Hepatocyte (in vitro differentiated cells): ENCODE results near the gene ULK4. TPM values are rescaled to one million over a fixed set of nuclear protein-coding genes. Genes with fewer than 3 reads are reported as not detected.

ENCODE experiments used
- DNase-seq: peaks from one replicate; pipeline ENCODE4 v3.0.0-alpha.2; 2016; ENCODE audit warnings: low spot score
- H2AFZ ChIP-seq: fragments of 200-600 bp; sonication (generic); 2 replicates; pipeline ENCODE4 v1.6.0; 2016; ENCODE audit warnings: antibody characterized with exemption, mild to moderate bottlenecking
- H3K27ac ChIP-seq: fragments of 200-600 bp; sonication (generic); 2 replicates; pipeline ENCODE4 v1.5.1; 2016; ENCODE audit warnings: mild to moderate bottlenecking
- H3K27me3 ChIP-seq: fragments of 200-600 bp; sonication (generic); 2 replicates; pipeline ENCODE4 v1.6.1; 2016
- H3K36me3 ChIP-seq: fragments of 200-600 bp; sonication (generic); replicated peaks from 2 replicates; pipeline ENCODE4 v1.5.1; 2016; ENCODE audit warnings: low read depth; ENCODE audit not compliant: insufficient read depth
- H3K4me1 ChIP-seq: fragments of 200-600 bp; sonication (generic); 2 replicates; pipeline ENCODE4 v1.5.1; 2016; ENCODE audit warnings: mild to moderate bottlenecking, moderate library complexity; ENCODE audit not compliant: insufficient read depth
- H3K4me2 ChIP-seq: fragments of 200-600 bp; sonication (generic); 2 replicates; pipeline ENCODE4 v1.6.0; 2016
- H3K4me3 ChIP-seq: fragments of 200-600 bp; sonication (generic); 2 replicates; pipeline ENCODE4 v1.5.1; 2016; ENCODE audit warnings: mild to moderate bottlenecking
- H3K79me2 ChIP-seq: fragments of 200-600 bp; sonication (generic); 2 replicates; pipeline ENCODE4 v1.6.0; 2017; ENCODE audit warnings: mild to moderate bottlenecking
- H3K9me2 ChIP-seq: fragments of 200-600 bp; sonication (generic); replicated peaks from 2 replicates; pipeline ENCODE4 v1.6.0; 2017; ENCODE audit warnings: mild to moderate bottlenecking; ENCODE audit not compliant: insufficient read depth
- H3K9me3 ChIP-seq: fragments of 200-600 bp; sonication (generic); 2 replicates; pipeline ENCODE4 v1.5.1; 2016; ENCODE audit warnings: low read depth, mild to moderate bottlenecking
- H4K20me1 ChIP-seq: fragments of 200-600 bp; sonication (generic); 2 replicates; pipeline ENCODE4 v1.6.0; 2016; ENCODE audit warnings: mild to moderate bottlenecking; ENCODE audit not compliant: insufficient read depth, poor library complexity, severe bottlenecking
- CTCF ChIP-seq: fragments of 200-600 bp; sonication (generic); IDR thresholded peaks from 2 replicates; pipeline ENCODE4 v1.5.1; 2016; ENCODE audit warnings: antibody characterized with exemption, mild to moderate bottlenecking; ENCODE audit not compliant: poor library complexity
- EZH2 ChIP-seq: fragments of 200-600 bp; sonication (generic); IDR thresholded peaks from 2 replicates; pipeline ENCODE4 v1.6.1; 2016; ENCODE audit warnings: antibody characterized with exemption, mild to moderate bottlenecking, borderline replicate concordance
- EZH2phosphoT487 ChIP-seq: fragments of 200-600 bp; sonication (generic); IDR thresholded peaks from one replicate; pipeline ENCODE4 v1.6.1; 2018; ENCODE audit warnings: antibody characterized with exemption, mild to moderate bottlenecking, low read depth, moderate library complexity; ENCODE audit not compliant: unreplicated experiment, severe bottlenecking
- WGBS: methylation state at CpG from one replicate; pipeline ENCODE4 v1.1.6; 2016; ENCODE audit warnings: low lambda C conversion rate; ENCODE audit errors: missing lambda C conversion rate; 5-methylcytosine and 5-hydroxymethylcytosine counted together
- polyA plus RNA-seq: library from polyadenylated mRNA; unstranded; fragments of >200 nt; fragmentation: Nextera tagmentation; extraction: Ambion mirVana; gene quantifications from 2 replicates; pipeline ENCODE4 v1.2.1, GENCODE V29; 2016
- total RNA-seq: library from RNA; depleted of rRNA; stranded (reverse); fragments of >200 nt; gene quantifications from 2 replicates; pipeline ENCODE4 v1.2.3, GENCODE V29; 2014

The ULK4 gene
- total and polyA plus RNA-seq, 2 experiments from 2014 or later, result 3.8 to 9.1 TPM

GRCh38 chr3:41526995-41527573 is 434.8 kb downstream of the ULK4 start:
- Histone ChIP-seq H3K4me1 (no peaks in the 10 kb centered on the region), H3K9me3 (no peaks in the 10 kb centered on the region), H3K9me2 (no peaks in the 10 kb centered on the region), H3K4me2 (no peak overlapping the region), H3K4me3 (no peak overlapping the region), H3K27ac (no peak overlapping the region), H3K36me3 (no peaks in the 10 kb centered on the region), H3K79me2 (no peaks in the 10 kb centered on the region), H4K20me1 (no peaks in the 10 kb centered on the region), H3K27me3 (no peaks in the 10 kb centered on the region), H2AFZ (no peak overlapping the region)
- TF ChIP-seq EZH2phosphoT487 (no peak), CTCF (no peak), EZH2 (no peak)
- WGBS, result 91% methylated on average over 5 of the region's 5 CpGs
- no peak for DNase-seq

- Histone ChIP-seq H3K4me3 (no peak overlapping the region), H3K9me3 (no peaks in the 10 kb centered on the region), H3K27ac (no peak overlapping the region), H4K20me1 (no peaks in the 10 kb centered on the region), H3K4me2 (no peak overlapping the region), H3K9me2 (no peaks in the 10 kb centered on the region), H2AFZ (no peak overlapping the region), H3K79me2 (no peaks in the 10 kb centered on the region), H3K4me1 (no peaks in the 10 kb centered on the region), H3K27me3 (no peaks in the 10 kb centered on the region), H3K36me3 (no peaks in the 10 kb centered on the region)
- DNase-seq, result no peak
- TF ChIP-seq EZH2phosphoT487 (no peak), EZH2 (no peak), CTCF (no peak)
- 89% methylated on average over 6 of the region's 6 CpGs for WGBS
Measured at GRCh38 chr3:41525303-41526064, 436.4 kb downstream of the ULK4 start.

GRCh38 chr3:41523897-41524296 is 438.0 kb downstream of the ULK4 start:
- Histone ChIP-seq H3K4me3 (no peak overlapping the region), H3K9me2 (no peaks in the 10 kb centered on the region), H3K79me2 (no peaks in the 10 kb centered on the region), H3K36me3 (no peaks in the 10 kb centered on the region), H4K20me1 (no peaks in the 10 kb centered on the region), H3K4me2 (no peak overlapping the region), H3K4me1 (no peaks in the 10 kb centered on the region), H3K9me3 (no peaks in the 10 kb centered on the region), H3K27ac (no peak overlapping the region), H3K27me3 (no peaks in the 10 kb centered on the region), H2AFZ (no peak overlapping the region)
- DNase-seq, result no peak
- WGBS, result 97% methylated on average over 1 of the region's 1 CpG
- TF ChIP-seq CTCF (no peak), EZH2 (no peak)
